B cell (primary cell): ENCODE measurements around the gene ZDHHC11.

Experiments used
- CTCF ChIP-seq: fragments of 200-600 bp; IDR thresholded peaks from one replicate; pipeline ENCODE4 v1.8.0; 2022; ENCODE audit warnings: antibody characterized with exemption, mild to moderate bottlenecking
- EZH2 ChIP-seq: IDR thresholded peaks from 2 replicates; pipeline ENCODE4 v1.6.1; 2012; ENCODE audit warnings: borderline replicate concordance, low read depth, mild to moderate bottlenecking, moderate library complexity, low read length; ENCODE audit not compliant: insufficient read depth, poor library complexity, severe bottlenecking

GRCh38 chr5:855771-856530 is 5.2 kb upstream of the ZDHHC11 start:
- TF ChIP-seq EZH2 (no peak), CTCF (no peak)
